Transverse colon (tissue), 3 donors: ENCODE results near the gene BCAM.

Experiments used
- CTCF ChIP-seq, 5 experiments: fragments of 200-600 bp in 3 of 5; fragments of 450-650 bp in 2 of 5; sonication (generic) in 3 of 5; IDR thresholded peaks; 1 replicate in 2 of 5; 2 replicates in 3 of 5; pipeline ENCODE4 v1.5.1; 2016 to 2017; ENCODE audit warnings: antibody characterized with exemption in 5 of 5, inconsistent platforms in 3 of 5, mild to moderate bottlenecking in 2 of 5, moderate library complexity in 1 of 5
- EP300 ChIP-seq: sonication (generic); formaldehyde crosslinking; IDR thresholded peaks from one replicate; pipeline ENCODE4 v1.6.1; 2017; ENCODE audit warnings: antibody characterized with exemption, low read depth
- POLR2A ChIP-seq: fragments of 450-650 bp; IDR thresholded peaks from one replicate; pipeline ENCODE4 v1.6.1; 2016; ENCODE audit warnings: antibody characterized with exemption, mild to moderate bottlenecking, moderate library complexity

- TF ChIP-seq CTCF (IDR thresholded peaks at IDR 0.05), result no peak
- TF ChIP-seq POLR2A, result no peak
- TF ChIP-seq EP300, result no peak
Observed at GRCh38 chr19:44803442-44804428, 5.2 kb upstream of the BCAM start.
